Gastrocnemius medialis (tissue), 4 donors: ENCODE data around the gene LRP2BP. TPM values are rescaled to one million over a fixed set of nuclear protein-coding genes. Genes with fewer than 3 reads are reported as not detected.

Experiments used
- ATAC-seq, 2 donors: fragments of 150-250 bp; one replicate each; pipeline ENCODE4 v1.9.1; 2016
- DNase-seq, 2 donors: peaks; one replicate each; pipeline ENCODE4 v3.0.0-alpha.2; 2019
- H3K27ac ChIP-seq, 4 donors: fragments of 200-600 bp; sonication (generic); 1 replicate in 1 of 4; 2 replicates in 3 of 4; pipeline ENCODE4 v1.5.1; 2016 to 2018; ENCODE audit warnings: mild to moderate bottlenecking in 2 of 4, moderate library complexity in 1 of 4
- H3K27me3 ChIP-seq, 3 donors: fragments of 200-600 bp; sonication (generic) in 2 of 3; 1 replicate in 1 of 3; 2 replicates in 2 of 3; pipeline versions ENCODE4 v1.5.1 to v1.6.0; 2016 to 2019; ENCODE audit warnings: mild to moderate bottlenecking in 1 of 3, moderate library complexity in 1 of 3
- H3K36me3 ChIP-seq, 2 donors: fragments of 200-600 bp; sonication (generic) in 1 of 2; one replicate each; pipeline ENCODE4 v1.5.1; 2017 to 2018
- H3K4me1 ChIP-seq, 2 donors: fragments of 200-600 bp; sonication (generic) in 1 of 2; one replicate each; pipeline ENCODE4 v1.5.1; 2016 to 2017; ENCODE audit warnings: mild to moderate bottlenecking in 2 of 2
- H3K4me3 ChIP-seq, 4 donors: fragments of 200-600 bp; sonication (generic) in 3 of 4; 1 replicate in 1 of 4; 2 replicates in 3 of 4; pipeline ENCODE4 v1.5.1; 2016 to 2019; ENCODE audit warnings: mild to moderate bottlenecking in 2 of 4
- H3K9me3 ChIP-seq, 3 donors: fragments of 200-600 bp; sonication (generic) in 2 of 3; 1 replicate in 1 of 3; 2 replicates in 2 of 3; pipeline ENCODE4 v1.5.1; 2016 to 2019
- POLR2A ChIP-seq, 2 donors: fragments of 450-650 bp; IDR thresholded peaks; one replicate each; pipeline ENCODE4 v1.6.1; 2017; ENCODE audit warnings: antibody characterized with exemption in 2 of 2, mild to moderate bottlenecking in 2 of 2, moderate library complexity in 2 of 2
- in situ Hi-C, 4 donors: fragments of 200-750 bp; cut with MboI; loops; one replicate each; pipeline versions ENCODE4 v1.15.0 to v1.8.0; 2017; ENCODE audit warnings: low sequenced_read_pairs in 4 of 4
- intact Hi-C: fragments of 100-400 bp; cut with DNase I; formaldehyde crosslinking; loops from one replicate; pipeline ENCODE4 v1.15.1; 2023; ENCODE audit warnings: low total_unique reads
- total RNA-seq, 4 donors: library from RNA; depleted of rRNA; stranded (reverse); fragments of >200 nt; gene quantifications; one replicate each; pipeline versions ENCODE4 v1.1.0 to v1.2.3, GENCODE V29; 2016
- TF ChIP-seq, protein P1 (sequence below), 5 experiments: fragments of 450-650 bp in 3 of 5; fragments of 200-600 bp in 2 of 5; sonication (generic) in 2 of 5; IDR thresholded peaks in 4 of 5; conservative IDR thresholded peaks in 1 of 5; 1 replicate in 4 of 5; 2 replicates in 1 of 5; pipeline ENCODE4 v1.5.1; 2016 to 2019; ENCODE audit warnings: antibody characterized with exemption in 5 of 5, mild to moderate bottlenecking in 3 of 5, moderate library complexity in 3 of 5

LRP2BP gene
- total RNA-seq, 4 donors from 2014 or later: 0.20 to 2.0 (median 0.51) TPM

- H3K27ac ChIP-seq: no peak overlapping the region
- no peak overlapping the region for H3K4me3 ChIP-seq
- H3K36me3 ChIP-seq: no peaks in the 10 kb centered on the region
- peaks cover 0 to 4% of the 10 kb centered on the region in 2 donors for H3K4me1 ChIP-seq
- H3K27me3 ChIP-seq: no peaks in the 10 kb centered on the region
- no peaks in the 10 kb centered on the region for H3K9me3 ChIP-seq
- no peak for DNase-seq
- no peak for ATAC-seq
- TF ChIP-seq, protein P1, sequence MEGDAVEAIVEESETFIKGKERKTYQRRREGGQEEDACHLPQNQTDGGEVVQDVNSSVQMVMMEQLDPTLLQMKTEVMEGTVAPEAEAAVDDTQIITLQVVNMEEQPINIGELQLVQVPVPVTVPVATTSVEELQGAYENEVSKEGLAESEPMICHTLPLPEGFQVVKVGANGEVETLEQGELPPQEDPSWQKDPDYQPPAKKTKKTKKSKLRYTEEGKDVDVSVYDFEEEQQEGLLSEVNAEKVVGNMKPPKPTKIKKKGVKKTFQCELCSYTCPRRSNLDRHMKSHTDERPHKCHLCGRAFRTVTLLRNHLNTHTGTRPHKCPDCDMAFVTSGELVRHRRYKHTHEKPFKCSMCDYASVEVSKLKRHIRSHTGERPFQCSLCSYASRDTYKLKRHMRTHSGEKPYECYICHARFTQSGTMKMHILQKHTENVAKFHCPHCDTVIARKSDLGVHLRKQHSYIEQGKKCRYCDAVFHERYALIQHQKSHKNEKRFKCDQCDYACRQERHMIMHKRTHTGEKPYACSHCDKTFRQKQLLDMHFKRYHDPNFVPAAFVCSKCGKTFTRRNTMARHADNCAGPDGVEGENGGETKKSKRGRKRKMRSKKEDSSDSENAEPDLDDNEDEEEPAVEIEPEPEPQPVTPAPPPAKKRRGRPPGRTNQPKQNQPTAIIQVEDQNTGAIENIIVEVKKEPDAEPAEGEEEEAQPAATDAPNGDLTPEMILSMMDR (IDR thresholded peaks at IDR 0.05 in 4 of 5, conservative IDR thresholded peaks at IDR 0.05 in 1 of 5): no peak
- TF ChIP-seq POLR2A (IDR thresholded peaks at IDR 0.05): no peak
- in situ Hi-C loops (loop anchor here in 1 of 4 donors (25.0 kb wide), 1 partner anchor 169 kb away; the partner anchor contains the start of genes CFAP97 and SNX25), intact Hi-C loops (no loop called here)
Measured at GRCh38 chr4:185381288-185382196, 14.2 kb downstream of the LRP2BP start.

DNA sequence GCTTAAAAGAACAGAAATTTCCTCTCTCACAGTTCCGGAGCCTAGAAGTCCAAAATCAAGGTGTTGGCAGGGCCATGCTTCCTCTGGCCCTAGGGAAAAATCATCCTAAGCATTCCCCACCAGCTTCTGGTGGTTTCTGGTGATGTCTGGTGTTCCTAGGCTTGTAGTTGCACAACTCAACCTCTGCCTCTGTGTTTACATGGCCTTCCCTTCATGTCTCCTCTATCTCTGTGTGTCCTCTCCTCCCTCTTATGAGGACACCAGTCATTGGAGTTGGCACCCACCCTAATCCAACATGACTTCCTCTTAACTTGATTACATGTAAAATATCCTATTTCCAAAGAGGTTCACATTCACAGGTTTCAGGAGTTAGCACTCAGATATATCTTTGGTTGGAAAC lies 15.4 kb downstream of the LRP2BP start:
- intact Hi-C loops: no loop called here
- TF ChIP-seq, protein P1 (IDR thresholded peaks at IDR 0.05 in 4 of 5, conservative IDR thresholded peaks at IDR 0.05 in 1 of 5): no peak
- TF ChIP-seq POLR2A (IDR thresholded peaks at IDR 0.05): no peak

GRCh38 chr4:185379326-185380295 lies 16.1 kb downstream of the LRP2BP start:
- intact Hi-C loops (no loop called here), in situ Hi-C loops (loop anchor here in 1 of 4 donors (25.0 kb wide), 1 partner anchor 167 kb away; the partner anchor contains the start of genes CFAP97 and SNX25)
- H3K4me3 ChIP-seq: no peak overlapping the region
- no peaks in the 10 kb centered on the region for H3K4me1 ChIP-seq
- no peaks in the 10 kb centered on the region for H3K27me3 ChIP-seq
- H3K27ac ChIP-seq: no peak overlapping the region
- TF ChIP-seq, protein P1 (IDR thresholded peaks at IDR 0.05 in 4 of 5, conservative IDR thresholded peaks at IDR 0.05 in 1 of 5): no peak
- TF ChIP-seq POLR2A (IDR thresholded peaks at IDR 0.05): no peak
- ATAC-seq: no peak
- no peaks in the 10 kb centered on the region for H3K9me3 ChIP-seq
- no peaks in the 10 kb centered on the region for H3K36me3 ChIP-seq
- DNase-seq: no peak

More for the DNA sequence above, 15.4 kb downstream of the LRP2BP start:
- H3K27ac ChIP-seq: no peak overlapping the region
- ATAC-seq (no peak), DNase-seq (no peak)
- no peaks in the 10 kb centered on the region for H3K27me3 ChIP-seq
- in situ Hi-C loops: loop anchor here in 1 of 4 donors (25.0 kb wide), 1 partner anchor 168 kb away; the partner anchor contains the start of genes CFAP97 and SNX25
- H3K4me1 ChIP-seq: peaks cover 0 to 4% of the 10 kb centered on the region in 2 donors
- H3K36me3 ChIP-seq: no peaks in the 10 kb centered on the region
- H3K9me3 ChIP-seq: no peaks in the 10 kb centered on the region
- no peak overlapping the region for H3K4me3 ChIP-seq

DNA sequence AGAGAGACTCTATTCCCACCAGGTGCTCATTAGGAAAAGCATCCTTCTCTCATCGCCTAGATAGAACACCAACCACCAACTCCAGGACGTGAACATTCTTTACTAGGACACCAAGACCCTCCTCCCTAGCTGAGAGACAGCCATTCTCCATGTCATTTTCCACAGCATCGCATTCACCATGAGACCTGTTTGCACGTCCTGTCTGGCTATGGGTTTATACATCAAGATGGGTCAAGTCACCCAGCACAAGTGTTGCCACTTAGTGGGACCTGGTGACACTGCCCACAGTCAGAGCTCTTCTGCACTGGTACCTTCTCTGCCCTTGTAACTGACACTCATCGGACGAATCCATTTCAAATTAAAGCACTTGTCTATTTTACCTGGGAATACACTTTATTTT lies 17.5 kb downstream of the LRP2BP start:
- intact Hi-C loops (no loop called here), in situ Hi-C loops (loop anchor here in 1 of 4 donors (25.0 kb wide), 1 partner anchor 166 kb away; the partner anchor contains the start of genes CFAP97 and SNX25)
- Histone ChIP-seq H3K4me3 (no peak overlapping the region), H3K36me3 (no peaks in the 10 kb centered on the region), H3K9me3 (no peaks in the 10 kb centered on the region), H3K4me1 (no peaks in the 10 kb centered on the region), H3K27ac (no peak overlapping the region), H3K27me3 (no peaks in the 10 kb centered on the region)
- no peak for ATAC-seq
- TF ChIP-seq POLR2A (IDR thresholded peaks at IDR 0.05): no peak
- TF ChIP-seq, protein P1 (IDR thresholded peaks at IDR 0.05 in 4 of 5, conservative IDR thresholded peaks at IDR 0.05 in 1 of 5): no peak
- DNase-seq: no peak
